IMR-90 (cell line): ENCODE measurements around the gene RIMS1.

Experiments used
- BHLHE40 ChIP-seq: fragments of 150-350 bp; IDR thresholded peaks from 2 replicates; pipeline ENCODE4 v1.6.1; 2016; ENCODE audit warnings: mild to moderate bottlenecking, low read depth, low read length
- CEBPB ChIP-seq: IDR thresholded peaks from 2 replicates; pipeline ENCODE4 v1.6.1; 2012; ENCODE audit warnings: low read depth, low read length, improper control_type of control experiment
- ELK1 ChIP-seq: fragments of 150-350 bp; IDR thresholded peaks from 2 replicates; pipeline ENCODE4 v1.6.1; 2016; ENCODE audit warnings: low read depth, mild to moderate bottlenecking, low read length, moderate library complexity, borderline replicate concordance
- MAFK ChIP-seq: IDR thresholded peaks from 2 replicates; pipeline ENCODE4 v1.6.1; 2012; ENCODE audit warnings: low read depth, low read length, improper control_type of control experiment
- MAZ ChIP-seq: IDR thresholded peaks from 2 replicates; pipeline ENCODE4 v1.6.1; 2012; ENCODE audit warnings: low read depth, mild to moderate bottlenecking, low read length, improper control_type of control experiment, moderate library complexity, borderline replicate concordance
- MXI1 ChIP-seq: IDR thresholded peaks from 2 replicates; pipeline ENCODE4 v1.6.1; 2012; ENCODE audit warnings: low read depth, mild to moderate bottlenecking, low read length, moderate library complexity, borderline replicate concordance
- POLR2A ChIP-seq: IDR thresholded peaks from 2 replicates; pipeline ENCODE4 v1.6.1; 2012; ENCODE audit warnings: mild to moderate bottlenecking, low read depth, low read length
- RAD21 ChIP-seq: IDR thresholded peaks from 2 replicates; pipeline ENCODE4 v1.6.1; 2012; ENCODE audit warnings: low read length, improper control_type of control experiment
- TF ChIP-seq, protein P1 (sequence below): conservative IDR thresholded peaks from 2 replicates; pipeline ENCODE4 v1.5.1; 2012; ENCODE audit warnings: mild to moderate bottlenecking, low read depth, low read length, improper control_type of control experiment
- TF ChIP-seq, protein P2 (sequence below): fragments of 150-350 bp; IDR thresholded peaks from 2 replicates; pipeline ENCODE4 v1.6.1; 2017; ENCODE audit warnings: mild to moderate bottlenecking, antibody characterized with exemption, low read length, low read depth

- no peak for TF ChIP-seq POLR2A
- TF ChIP-seq, protein P1, sequence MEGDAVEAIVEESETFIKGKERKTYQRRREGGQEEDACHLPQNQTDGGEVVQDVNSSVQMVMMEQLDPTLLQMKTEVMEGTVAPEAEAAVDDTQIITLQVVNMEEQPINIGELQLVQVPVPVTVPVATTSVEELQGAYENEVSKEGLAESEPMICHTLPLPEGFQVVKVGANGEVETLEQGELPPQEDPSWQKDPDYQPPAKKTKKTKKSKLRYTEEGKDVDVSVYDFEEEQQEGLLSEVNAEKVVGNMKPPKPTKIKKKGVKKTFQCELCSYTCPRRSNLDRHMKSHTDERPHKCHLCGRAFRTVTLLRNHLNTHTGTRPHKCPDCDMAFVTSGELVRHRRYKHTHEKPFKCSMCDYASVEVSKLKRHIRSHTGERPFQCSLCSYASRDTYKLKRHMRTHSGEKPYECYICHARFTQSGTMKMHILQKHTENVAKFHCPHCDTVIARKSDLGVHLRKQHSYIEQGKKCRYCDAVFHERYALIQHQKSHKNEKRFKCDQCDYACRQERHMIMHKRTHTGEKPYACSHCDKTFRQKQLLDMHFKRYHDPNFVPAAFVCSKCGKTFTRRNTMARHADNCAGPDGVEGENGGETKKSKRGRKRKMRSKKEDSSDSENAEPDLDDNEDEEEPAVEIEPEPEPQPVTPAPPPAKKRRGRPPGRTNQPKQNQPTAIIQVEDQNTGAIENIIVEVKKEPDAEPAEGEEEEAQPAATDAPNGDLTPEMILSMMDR = no peak
- TF ChIP-seq BHLHE40 = no peak
- TF ChIP-seq CEBPB = no peak
- TF ChIP-seq RAD21 = no peak
- TF ChIP-seq ELK1 = no peak
- no peak for TF ChIP-seq MXI1
- TF ChIP-seq, protein P2, sequence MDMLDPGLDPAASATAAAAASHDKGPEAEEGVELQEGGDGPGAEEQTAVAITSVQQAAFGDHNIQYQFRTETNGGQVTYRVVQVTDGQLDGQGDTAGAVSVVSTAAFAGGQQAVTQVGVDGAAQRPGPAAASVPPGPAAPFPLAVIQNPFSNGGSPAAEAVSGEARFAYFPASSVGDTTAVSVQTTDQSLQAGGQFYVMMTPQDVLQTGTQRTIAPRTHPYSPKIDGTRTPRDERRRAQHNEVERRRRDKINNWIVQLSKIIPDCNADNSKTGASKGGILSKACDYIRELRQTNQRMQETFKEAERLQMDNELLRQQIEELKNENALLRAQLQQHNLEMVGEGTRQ = no peak
- no peak for TF ChIP-seq MAZ
- no peak for TF ChIP-seq MAFK
Measured at GRCh38 chr6:71979911-71980310, 93.6 kb downstream of the RIMS1 start.
